NCI-H2081 treated with DMSO at 0.1 percent for 48 hours (cell line): Measurements from ENCODE around the gene SLC4A1AP.
"Not testable (repeated sequence)": the region's sequence is repeated elsewhere in the genome, so short reads cannot be mapped to it uniquely, and the experiment has no call there.

Experiments
- DNase-seq: peaks from one replicate; lab custom pipeline; 2025; lab: John Stamatoyannopoulos, UW

Gene SLC4A1AP

GRCh38 chr2:27663285-27664153, at the start of gene SLC4A1AP, which contains the start of gene SUPT7L:
TSS of gene SLC4A1AP (plus strand) at chr2:27663889. CDS start at chr2:27663915, 26 bp downstream.
TSS of gene SUPT7L (minus strand) at chr2:27663614. CDS start at chr2:27662192, 1,422 bp downstream.
- peak; percentile 60 for DNase-seq

GRCh38 chr2:27613985-27614384, 49.7 kb upstream of the SLC4A1AP start:
- DNase-seq: no peak

GRCh38 chr2:27615316-27615715, 48.4 kb upstream of the SLC4A1AP start:
- no peak for DNase-seq

- DNase-seq: no peak
Measured at GRCh38 chr2:27621524-27621923, 42.2 kb upstream of the SLC4A1AP start.

- no peak for DNase-seq
Measured at GRCh38 chr2:27622921-27623384, 40.7 kb upstream of the SLC4A1AP start.

GRCh38 chr2:27624943-27625342, 38.7 kb upstream of the SLC4A1AP start:
- no peak for DNase-seq

GRCh38 chr2:27626323-27626722, 37.4 kb upstream of the SLC4A1AP start:
- not testable (repeated sequence) for DNase-seq

GRCh38 chr2:27626921-27627320, 36.8 kb upstream of the SLC4A1AP start:
- DNase-seq: not testable (repeated sequence)

GRCh38 chr2:27627963-27628766, 35.5 kb upstream of the SLC4A1AP start:
- no peak for DNase-seq

- no peak for DNase-seq
Measured at GRCh38 chr2:27628767-27629709, 34.7 kb upstream of the SLC4A1AP start, which contains the start of the genes CCDC121 and GPN1. TSS of gene CCDC121 (minus strand) at chr2:27629012. CDS start at chr2:27627799, 1,213 bp downstream. TSS of gene GPN1 (plus strand) at chr2:27629050. CDS start at chr2:27629059, 9 bp downstream.

GRCh38 chr2:27630257-27630656, 33.4 kb upstream of the SLC4A1AP start:
- not testable (repeated sequence) for DNase-seq

GRCh38 chr2:27634291-27634690, 29.4 kb upstream of the SLC4A1AP start:
- no peak for DNase-seq

- no peak for DNase-seq
Measured at GRCh38 chr2:27636766-27637165, 26.9 kb upstream of the SLC4A1AP start.

GRCh38 chr2:27638037-27638637, 25.6 kb upstream of the SLC4A1AP start:
- no peak for DNase-seq

GRCh38 chr2:27638709-27639108, 25.0 kb upstream of the SLC4A1AP start:
- DNase-seq: no peak

GRCh38 chr2:27640722-27641245, 22.9 kb upstream of the SLC4A1AP start:
- DNase-seq: no peak

GRCh38 chr2:27645197-27645596, 18.5 kb upstream of the SLC4A1AP start:
- no peak for DNase-seq

GRCh38 chr2:27647289-27647688, 16.4 kb upstream of the SLC4A1AP start:
- no peak for DNase-seq

- DNase-seq: no peak
Measured at GRCh38 chr2:27647737-27648136, 16.0 kb upstream of the SLC4A1AP start.

GRCh38 chr2:27651056-27651455, 12.6 kb upstream of the SLC4A1AP start:
- DNase-seq: no peak

- no peak for DNase-seq
Measured at GRCh38 chr2:27652341-27652740, 11.3 kb upstream of the SLC4A1AP start.
